GM12878 (cell line): ENCODE measurements around the gene B4GALT5. TPM values are rescaled to one million over a fixed set of nuclear protein-coding genes. Genes with fewer than 3 reads are reported as not detected.

ENCODE experiments used
- ATAC-seq: fragments of 200-7000 bp; cut with Tn5 transposase; 3 replicates; pipeline ENCODE4 v1.9.1; 2020; ENCODE audit warnings: mild to moderate bottlenecking, moderate library complexity
- BruUV-seq: library from RNA; stranded (reverse); fragments of 400-500 nt; replicated peaks from 2 replicates; lab custom pipeline; 2021; lab: Mats Ljungman, UMichigan
- CTCF ChIA-PET: fragments of 300-600 bp; sonication (Branson Sonifier 250); formaldehyde crosslinking; extraction: SDS; loops from one replicate; lab custom pipeline; 2021; ENCODE audit warnings: inconsistent platforms; lab: Yijun Ruan, JAX
- POLR2A ChIA-PET: fragments of 350-600 bp; formaldehyde crosslinking; extraction: SDS; loops from one replicate; lab custom pipeline; 2021; ENCODE audit warnings: inconsistent platforms; lab: Charles Lee
- RAD21 ChIA-PET: fragments of 300-600 bp; sonication (Branson Sonifier 250); formaldehyde crosslinking; loops from one replicate; lab custom pipeline; 2023; ENCODE audit warnings: antibody characterized with exemption; ENCODE audit not compliant: unreplicated experiment; lab: Charles Lee
- SMC1A ChIA-PET: fragments of 300-600 bp; sonication (Branson Sonifier 250); formaldehyde crosslinking; loops from one replicate; lab custom pipeline; 2023; ENCODE audit not compliant: unreplicated experiment, uncharacterized antibody; lab: Charles Lee
- DNase-seq: peaks from one replicate; pipeline ENCODE4 v3.0.0-alpha.2; 2011; ENCODE audit warnings: low read depth, low spot score
- FAIRE-seq: peaks from 3 replicates; lab custom pipeline; 2011; peaks lifted over from hg19 to GRCh38; lab: Jason Lieb, UNC
- H2AFZ ChIP-seq: 2 replicates; pipeline ENCODE4 v1.6.0; 2011; ENCODE audit warnings: low read depth, low read length, control low read depth; ENCODE audit not compliant: control insufficient read depth
- H3K27ac ChIP-seq: 2 replicates; pipeline ENCODE4 v1.5.1; 2011; ENCODE audit warnings: control low read depth; ENCODE audit not compliant: control insufficient read depth, insufficient read depth
- H3K27me3 ChIP-seq, 2 experiments: replicated peaks in 1 of 2; 2 replicates each; pipeline versions ENCODE4 v1.6.0 to v1.6.1; 2011; ENCODE audit warnings: low read length in 1 of 2; ENCODE audit not compliant: control insufficient read depth in 2 of 2, insufficient read depth in 2 of 2
- H3K36me3 ChIP-seq, 2 experiments: 2 replicates each; pipeline ENCODE4 v1.5.1; 2011; ENCODE audit warnings: low read length in 1 of 2; ENCODE audit not compliant: control insufficient read depth in 2 of 2, insufficient read depth in 2 of 2
- H3K4me1 ChIP-seq: 2 replicates; pipeline ENCODE4 v1.6.1; 2011; ENCODE audit warnings: mild to moderate bottlenecking, low read length, moderate library complexity, mixed read lengths; ENCODE audit not compliant: control insufficient read depth, insufficient read depth
- H3K4me2 ChIP-seq: 2 replicates; pipeline ENCODE4 v1.6.0; 2011; ENCODE audit warnings: control low read depth; ENCODE audit not compliant: control insufficient read depth, insufficient read depth
- H3K4me3 ChIP-seq: fragments of 200-600 bp; sonication (generic); 2 replicates; pipeline ENCODE4 v1.5.1; 2016
- H3K79me2 ChIP-seq: 2 replicates; pipeline ENCODE4 v1.6.0; 2011; ENCODE audit warnings: low read length; ENCODE audit not compliant: control insufficient read depth, insufficient read depth
- H3K9ac ChIP-seq: 2 replicates; pipeline ENCODE4 v1.8.0; 2011; ENCODE audit warnings: low read length, control low read depth, mixed read lengths; ENCODE audit not compliant: control insufficient read depth, insufficient read depth
- H3K9me3 ChIP-seq: replicated peaks from 3 replicates; pipeline ENCODE4 v1.5.1; 2011; ENCODE audit warnings: mild to moderate bottlenecking, low read length; ENCODE audit not compliant: control insufficient read depth, insufficient read depth
- H4K20me1 ChIP-seq: 2 replicates; pipeline ENCODE4 v1.6.0; 2011; ENCODE audit not compliant: control insufficient read depth, insufficient read depth
- BRCA1 ChIP-seq: IDR thresholded peaks from 2 replicates; pipeline ENCODE4 v1.6.1; 2011; ENCODE audit warnings: low read depth, low read length, improper control_type of control experiment
- CHD4 ChIP-seq: fragments of 200-600 bp; sonication (generic); IDR thresholded peaks from 2 replicates; pipeline ENCODE4 v1.6.1; 2016; ENCODE audit warnings: mild to moderate bottlenecking
- EGR1 ChIP-seq, 2 experiments: IDR thresholded peaks; 1 replicate in 1 of 2; 2 replicates in 1 of 2; pipeline ENCODE4 v1.6.1; 2011 to 2012; ENCODE audit warnings: low read depth in 2 of 2, low read length in 2 of 2, borderline replicate concordance in 1 of 2, mild to moderate bottlenecking in 1 of 2, moderate library complexity in 1 of 2
- GATAD2B ChIP-seq: fragments of 450-650 bp; conservative IDR thresholded peaks from 2 replicates; pipeline ENCODE4 v1.6.1; 2017; ENCODE audit warnings: low read depth, mild to moderate bottlenecking, moderate library complexity
- MEF2A ChIP-seq: IDR thresholded peaks from 2 replicates; pipeline ENCODE4 v1.6.1; 2011; ENCODE audit warnings: low read depth, mild to moderate bottlenecking, low read length, moderate library complexity; ENCODE audit not compliant: insufficient read depth
- NR2F1 ChIP-seq: fragments of 450-650 bp; conservative IDR thresholded peaks from 2 replicates; pipeline ENCODE4 v1.6.1; 2017; ENCODE audit warnings: mild to moderate bottlenecking
- PAX5 ChIP-seq: IDR thresholded peaks from 2 replicates; pipeline ENCODE4 v1.6.1; 2011; ENCODE audit warnings: low read depth, low read length, borderline replicate concordance
- RAD21 ChIP-seq: IDR thresholded peaks from 2 replicates; pipeline ENCODE4 v1.6.1; 2011; ENCODE audit warnings: mild to moderate bottlenecking, low read depth, low read length, moderate library complexity; ENCODE audit not compliant: insufficient read depth
- SIN3A ChIP-seq: IDR thresholded peaks from 2 replicates; pipeline ENCODE4 v1.6.1; 2012; ENCODE audit warnings: low read depth, low read length, improper control_type of control experiment
- SREBF1 ChIP-seq: IDR thresholded peaks from 2 replicates; pipeline ENCODE4 v1.6.1; 2012; ENCODE audit warnings: mild to moderate bottlenecking, low read length
- SREBF2 ChIP-seq: IDR thresholded peaks from 2 replicates; pipeline ENCODE4 v1.6.1; 2012; ENCODE audit warnings: mild to moderate bottlenecking, low read length
- YY1 ChIP-seq: IDR thresholded peaks from 2 replicates; pipeline ENCODE4 v1.6.1; 2011; ENCODE audit warnings: low read depth, mild to moderate bottlenecking, low read length
- ZNF207 ChIP-seq: fragments of 450-650 bp; IDR thresholded peaks from 2 replicates; pipeline ENCODE4 v1.6.1; 2014; ENCODE audit warnings: antibody characterized with exemption, mild to moderate bottlenecking, borderline replicate concordance
- ZNF274 ChIP-seq: IDR thresholded peaks from one replicate; pipeline ENCODE4 v1.8.0; 2011; ENCODE audit not compliant: insufficient read length, insufficient read depth
- WGBS: methylation state at CpG from one replicate; pipeline ENCODE4 v1.1.6; 2016; ENCODE audit warnings: low lambda C conversion rate; ENCODE audit not compliant: insufficient replicate concordance, insufficient coverage; ENCODE audit errors: missing lambda C conversion rate; 5-methylcytosine and 5-hydroxymethylcytosine counted together
- in situ Hi-C: fragments of 300-500 bp; cut with MboI; formaldehyde crosslinking; loops from 9 replicates; pipeline ENCODE4 v1.14.3; 2018; ENCODE audit warnings: mixed read lengths
- intact Hi-C: fragments of 100-400 bp; cut with micrococcal nuclease; formaldehyde crosslinking; loops from one replicate; pipeline ENCODE4 v1.14.2; 2022; ENCODE audit not compliant: unreplicated experiment
- polyA plus RNA-seq, 11 experiments: library from polyadenylated mRNA; depleted of rRNA in 4 of 11; unstranded in 6 of 11; stranded (reverse) in 5 of 11; fragments of >200 nt; fragmentation: Nextera tagmentation in 4 of 11; fragmentation: Illumina TruSeq in 1 of 11; extraction: Ambion mirVana in 4 of 11; extraction: Trizol in 1 of 11; gene quantifications; 1 replicate in 1 of 11; 2 replicates in 10 of 11; pipeline versions ENCODE4 v1.2.1 to v1.2.3, GENCODE V29; 2011 to 2016; ENCODE audit warnings: inconsistent platforms in 2 of 11, missing spikeins in 2 of 11, low read depth in 1 of 11
- total RNA-seq, 4 experiments: library from RNA; depleted of rRNA in 3 of 4; stranded (reverse); fragments of >200 nt in 3 of 4; fragmentation: Illumina TruSeq in 1 of 4; extraction: Trizol in 1 of 4; gene quantifications; 2 replicates each; pipeline versions ENCODE4 v1.2.1 to v1.2.3, GENCODE V29; 2013 to 2021
- TF ChIP-seq, protein P1 (sequence below): fragments of 150-350 bp; IDR thresholded peaks from 2 replicates; pipeline ENCODE4 v1.6.1; 2014; ENCODE audit warnings: mild to moderate bottlenecking, low read depth, low read length

The B4GALT5 gene
- total and polyA plus RNA-seq, 10 of the 15 experiments (the other 5 are each of a cell fraction or from before 2014, with no cell fraction given): 2.0 to 55.5 (median 20.2) TPM

- peak overlapping the region; percentile 79 for H3K4me2 ChIP-seq
- H3K36me3 ChIP-seq: no peaks in the 10 kb centered on the region
- no TSS peak for BruUV-seq
- peaks cover 3% of the 10 kb centered on the region; the same call in 1 of the 2 replicates for H4K20me1 ChIP-seq
- SMC1A ChIA-PET: interaction anchor here (0.9 to 7.3 kb wide), 11 partner anchors 8 to 141 kb away, joined by 3 to 40 read pairs (median 9); no protein-coding TSS in a partner anchor
- peak overlapping the region; percentile 41 for H3K27ac ChIP-seq
- intact Hi-C loops: no loop called here
- H3K4me1 ChIP-seq: peaks cover 49% of the 10 kb centered on the region
- no peaks in the 10 kb centered on the region for H3K27me3 ChIP-seq
- 90% methylated on average over 8 of the region's 8 CpGs for WGBS
- H3K4me3 ChIP-seq: no peak overlapping the region
- no peak for ATAC-seq
- POLR2A ChIA-PET: interaction anchor here (1.2 to 2.3 kb wide), 3 partner anchors 11 to 24 kb away, joined by 3 to 11 read pairs (median 4); no protein-coding TSS in a partner anchor
- RAD21 ChIA-PET: interaction anchor here (1.0 to 6.9 kb wide), 4 partner anchors 9 to 33 kb away, joined by 4 to 49 read pairs (median 16); no protein-coding TSS in a partner anchor
- H3K9ac ChIP-seq: no peak overlapping the region
- in situ Hi-C loops: no loop called here
- no peak for TF ChIP-seq NR2F1
- no peak for TF ChIP-seq GATAD2B
- no peak for TF ChIP-seq CHD4
- TF ChIP-seq BRCA1: no peak
- no peak for TF ChIP-seq SREBF2
- TF ChIP-seq MEF2A: no peak
- TF ChIP-seq PAX5: no peak
- TF ChIP-seq ZNF274: no peak
- no peak for TF ChIP-seq EGR1 (IDR thresholded peaks at IDR 0.05; ENCODE audit: borderline replicate concordance in 1 of 2, low read depth in 2 of 2, low read length in 2 of 2)
- no peak for TF ChIP-seq SREBF1
- no peak for TF ChIP-seq YY1
- TF ChIP-seq, protein P1, sequence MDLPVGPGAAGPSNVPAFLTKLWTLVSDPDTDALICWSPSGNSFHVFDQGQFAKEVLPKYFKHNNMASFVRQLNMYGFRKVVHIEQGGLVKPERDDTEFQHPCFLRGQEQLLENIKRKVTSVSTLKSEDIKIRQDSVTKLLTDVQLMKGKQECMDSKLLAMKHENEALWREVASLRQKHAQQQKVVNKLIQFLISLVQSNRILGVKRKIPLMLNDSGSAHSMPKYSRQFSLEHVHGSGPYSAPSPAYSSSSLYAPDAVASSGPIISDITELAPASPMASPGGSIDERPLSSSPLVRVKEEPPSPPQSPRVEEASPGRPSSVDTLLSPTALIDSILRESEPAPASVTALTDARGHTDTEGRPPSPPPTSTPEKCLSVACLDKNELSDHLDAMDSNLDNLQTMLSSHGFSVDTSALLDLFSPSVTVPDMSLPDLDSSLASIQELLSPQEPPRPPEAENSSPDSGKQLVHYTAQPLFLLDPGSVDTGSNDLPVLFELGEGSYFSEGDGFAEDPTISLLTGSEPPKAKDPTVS: no peak
- TF ChIP-seq ZNF207: no peak
- no peak for TF ChIP-seq RAD21
- TF ChIP-seq SIN3A: no peak
- H3K9me3 ChIP-seq: no peaks in the 10 kb centered on the region
- CTCF ChIA-PET: interaction anchor here (1.0 to 1.3 kb wide), 2 partner anchors 9 to 22 kb away, joined by 5 read pairs; no protein-coding TSS in a partner anchor
- no peak overlapping the region for H2AFZ ChIP-seq
- DNase-seq: no peak
- H3K79me2 ChIP-seq: peaks cover 94% of the 10 kb centered on the region
- no peak for FAIRE-seq
Observed at GRCh38 chr20:49701916-49702315, 11.8 kb downstream of the B4GALT5 start.
